MM.1S (cell line): ENCODE data around the gene TJP2.

Experiments used
- DNase-seq: peaks from one replicate; pipeline ENCODE4 v3.0.0-alpha.2; 2015
- H2AFZ ChIP-seq: fragments of 300-600 bp; sonication (generic); 2 replicates; pipeline ENCODE4 v1.6.0; 2016; ENCODE audit warnings: antibody characterized with exemption, low read length
- H3F3A ChIP-seq: fragments of 300-600 bp; sonication (generic); 2 replicates; pipeline ENCODE4 v1.6.1; 2016; ENCODE audit warnings: mild to moderate bottlenecking, antibody characterized with exemption, low read length, moderate library complexity, mixed read lengths; ENCODE audit not compliant: insufficient read depth
- H3K27ac ChIP-seq: fragments of 300-600 bp; sonication (generic); 2 replicates; pipeline ENCODE4 v1.5.1; 2016; ENCODE audit warnings: mild to moderate bottlenecking, low read length
- H3K27me3 ChIP-seq: fragments of 300-600 bp; sonication (generic); replicated peaks from 2 replicates; pipeline ENCODE4 v1.6.0; 2016; ENCODE audit warnings: low read length; ENCODE audit not compliant: insufficient read depth
- H3K36me3 ChIP-seq: fragments of 300-600 bp; sonication (generic); replicated peaks from 2 replicates; pipeline ENCODE4 v1.6.1; 2016; ENCODE audit warnings: mild to moderate bottlenecking, low read length, mixed read lengths; ENCODE audit not compliant: insufficient read depth
- H3K4me1 ChIP-seq: fragments of 300-600 bp; sonication (generic); 2 replicates; pipeline ENCODE4 v1.6.1; 2016; ENCODE audit warnings: low read length, mixed read lengths
- H3K4me2 ChIP-seq: fragments of 300-600 bp; sonication (generic); 2 replicates; pipeline ENCODE4 v1.6.0; 2016; ENCODE audit warnings: low read depth, low read length
- H3K4me3 ChIP-seq: fragments of 300-600 bp; sonication (generic); 2 replicates; pipeline ENCODE4 v1.5.1; 2016; ENCODE audit warnings: low read length, mixed read lengths
- H3K79me2 ChIP-seq: fragments of 300-600 bp; sonication (generic); 2 replicates; pipeline ENCODE4 v1.6.1; 2016; ENCODE audit warnings: mixed run types, low read length, mixed read lengths
- H3K9ac ChIP-seq: fragments of 300-600 bp; sonication (generic); 2 replicates; pipeline ENCODE4 v1.6.1; 2016; ENCODE audit warnings: low read length, mixed read lengths
- H3K9me2 ChIP-seq: fragments of 300-600 bp; sonication (generic); replicated peaks from 2 replicates; pipeline ENCODE4 v1.6.1; 2016; ENCODE audit warnings: mild to moderate bottlenecking, low read length, mixed read lengths; ENCODE audit not compliant: insufficient read depth
- H3K9me3 ChIP-seq: fragments of 300-600 bp; sonication (generic); replicated peaks from 2 replicates; pipeline ENCODE4 v1.6.1; 2016; ENCODE audit warnings: mild to moderate bottlenecking, low read length, mixed read lengths; ENCODE audit not compliant: insufficient read depth
- H4K20me1 ChIP-seq: fragments of 300-600 bp; sonication (generic); 2 replicates; pipeline ENCODE4 v1.6.1; 2016; ENCODE audit warnings: mild to moderate bottlenecking, low read length, moderate library complexity, mixed read lengths; ENCODE audit not compliant: insufficient read depth
- CTCF ChIP-seq: fragments of 300-600 bp; sonication (generic); IDR thresholded peaks from 2 replicates; pipeline ENCODE4 v1.5.1; 2016; ENCODE audit warnings: antibody characterized with exemption, low read length, mixed read lengths
- EZH2 ChIP-seq: fragments of 300-600 bp; sonication (generic); optimal IDR thresholded peaks from 2 replicates; pipeline ENCODE3; 2017; ENCODE audit warnings: low read depth, mild to moderate bottlenecking, antibody characterized with exemption, low read length, mixed read lengths
- EZH2phosphoT487 ChIP-seq: fragments of 300-600 bp; sonication (generic); IDR thresholded peaks from 2 replicates; pipeline ENCODE4 v1.6.1; 2018; ENCODE audit warnings: antibody characterized with exemption, low read length

Gene TJP2

GRCh38 chr9:69313175-69313574, 139.1 kb downstream of the TJP2 start:
- Histone ChIP-seq H3K79me2 (no peaks in the 10 kb centered on the region), H3K9ac (no peak overlapping the region), H3K4me3 (no peak overlapping the region), H3K4me1 (no peaks in the 10 kb centered on the region), H3K36me3 (no peaks in the 10 kb centered on the region), H3K4me2 (no peak overlapping the region), H2AFZ (no peak overlapping the region), H3F3A (no peaks in the 10 kb centered on the region), H3K27me3 (no peaks in the 10 kb centered on the region), H4K20me1 (no peaks in the 10 kb centered on the region), H3K9me3 (no peaks in the 10 kb centered on the region), H3K27ac (no peak overlapping the region), H3K9me2 (no peaks in the 10 kb centered on the region)
- no peak for DNase-seq
- TF ChIP-seq EZH2phosphoT487 (no peak), EZH2 (no peak), CTCF (no peak)

- H2AFZ ChIP-seq, result no peak overlapping the region
- TF ChIP-seq CTCF (no peak), EZH2 (no peak), EZH2phosphoT487 (no peak)
- no peaks in the 10 kb centered on the region for H4K20me1 ChIP-seq
- no peaks in the 10 kb centered on the region for H3K27me3 ChIP-seq
- H3K9me3 ChIP-seq, result no peaks in the 10 kb centered on the region
- no peaks in the 10 kb centered on the region for H3K9me2 ChIP-seq
- H3K27ac ChIP-seq, result no peak overlapping the region
- H3K36me3 ChIP-seq, result no peaks in the 10 kb centered on the region
- no peak overlapping the region for H3K4me2 ChIP-seq
- H3K79me2 ChIP-seq, result no peaks in the 10 kb centered on the region
- no peak overlapping the region for H3K9ac ChIP-seq
- H3F3A ChIP-seq, result no peaks in the 10 kb centered on the region
- no peaks in the 10 kb centered on the region for H3K4me1 ChIP-seq
- DNase-seq, result no peak
- no peak overlapping the region for H3K4me3 ChIP-seq
These were observed 140.5 kb downstream of the TJP2 start for GRCh38 chr9:69314547-69314946.

GRCh38 chr9:69317081-69317480, 143.0 kb downstream of the TJP2 start:
- Histone ChIP-seq H3K4me2 (no peak overlapping the region), H3K27me3 (no peaks in the 10 kb centered on the region), H3K36me3 (no peaks in the 10 kb centered on the region), H3K9ac (no peak overlapping the region), H3F3A (no peaks in the 10 kb centered on the region), H3K9me2 (no peaks in the 10 kb centered on the region), H2AFZ (no peak overlapping the region), H4K20me1 (no peaks in the 10 kb centered on the region), H3K27ac (no peak overlapping the region), H3K4me3 (no peak overlapping the region), H3K79me2 (no peaks in the 10 kb centered on the region), H3K9me3 (no peaks in the 10 kb centered on the region), H3K4me1 (no peaks in the 10 kb centered on the region)
- TF ChIP-seq EZH2, result no peak
- TF ChIP-seq CTCF, result no peak
- no peak for TF ChIP-seq EZH2phosphoT487
- no peak for DNase-seq
